Activated CD8-positive, alpha-beta T cell treated with anti-CD3 and anti-CD28 coated beads for 36 hours (primary cell): ENCODE measurements around the gene DCK. TPM values are rescaled to one million over a fixed set of nuclear protein-coding genes. Genes with fewer than 3 reads are reported as not detected.
A peak's percentile ranks its signal among the peaks of the same experiment; 100 is the strongest.

ENCODE experiments used
- ATAC-seq: fragments of 200-7000 bp; cut with Tn5 transposase; one replicate; pipeline ENCODE4 v1.10.0; 2021; ENCODE audit warnings: mild to moderate bottlenecking, moderate library complexity
- CTCF ChIA-PET: fragments of 350-600 bp; sonication (Branson Sonifier 250); formaldehyde crosslinking; loops from one replicate; lab custom pipeline; 2021; ENCODE audit warnings: antibody characterized with exemption; lab: Charles Lee
- POLR2A ChIA-PET: fragments of 350-600 bp; sonication (Branson Sonifier 250); formaldehyde crosslinking; loops from one replicate; lab custom pipeline; 2021; ENCODE audit warnings: antibody characterized with exemption; lab: Charles Lee
- DNase-seq: peaks from one replicate; pipeline ENCODE4 v3.0.0-alpha.2; 2020
- H3K27ac Mint-ChIP-seq: one replicate; pipeline ENCODE4 v1.8.0; 2021; ENCODE audit warnings: mild to moderate bottlenecking, mixed read lengths
- H3K27me3 Mint-ChIP-seq: one replicate; pipeline ENCODE4 v1.8.0; 2021; ENCODE audit warnings: mixed read lengths
- H3K36me3 Mint-ChIP-seq: one replicate; pipeline ENCODE4 v1.8.0; 2021; ENCODE audit warnings: low read depth, mixed read lengths
- H3K4me1 Mint-ChIP-seq: one replicate; pipeline ENCODE4 v1.8.0; 2021; ENCODE audit warnings: low read depth, mixed read lengths
- H3K4me3 Mint-ChIP-seq: one replicate; pipeline ENCODE4 v1.8.0; 2021; ENCODE audit warnings: mild to moderate bottlenecking, moderate library complexity, mixed read lengths
- H3K9me3 Mint-ChIP-seq: one replicate; pipeline ENCODE4 v1.8.0; 2021; ENCODE audit warnings: mixed read lengths
- CTCF ChIP-seq: fragments of 200-600 bp; IDR thresholded peaks from one replicate; pipeline ENCODE4 v1.8.0; 2022; ENCODE audit warnings: antibody characterized with exemption, mild to moderate bottlenecking
- intact Hi-C: fragments of 100-400 bp; cut with micrococcal nuclease; formaldehyde crosslinking; loops from one replicate; pipeline ENCODE4 v1.10.0; 2022
- total RNA-seq, 2 experiments: library from RNA; stranded (reverse); gene quantifications; one replicate each; pipeline ENCODE4 v1.2.3, GENCODE V29; 2021

The DCK gene
- total RNA-seq, 2 experiments from 2014 or later: 33.6 to 37.2 TPM

GRCh38 chr4:70948665-70949260, 44.7 kb upstream of the DCK start:
- H3K4me3 Mint-ChIP-seq: no peak overlapping the region
- intact Hi-C loops: no loop called here
- CTCF ChIA-PET: interaction anchor here (0.7 to 0.9 kb wide), 2 partner anchors 10 to 212 kb away, joined by 3 read pairs; no protein-coding TSS in a partner anchor

GRCh38 chr4:70954032-70954431, 39.4 kb upstream of the DCK start:
- TF ChIP-seq CTCF: no peak
- Mint-ChIP-seq H3K9me3 (no peaks in the 10 kb centered on the region), H3K27me3 (no peaks in the 10 kb centered on the region), H3K27ac (no peak overlapping the region), H3K4me1 (peaks cover 15% of the 10 kb centered on the region), H3K36me3 (no peaks in the 10 kb centered on the region), H3K4me3 (no peak overlapping the region)
- DNase-seq (no peak), ATAC-seq (no peak)
- ChIA-PET CTCF (no interaction called here), POLR2A (no interaction called here)
- intact Hi-C loops: no loop called here

More at GRCh38 chr4:70948665-70949260, 44.7 kb upstream of the DCK start:
- Mint-ChIP-seq H3K4me1 (peaks cover 14% of the 10 kb centered on the region), H3K9me3 (peaks cover 2% of the 10 kb centered on the region), H3K27me3 (no peaks in the 10 kb centered on the region), H3K27ac (no peak overlapping the region), H3K36me3 (peaks cover 1% of the 10 kb centered on the region)
- no peak for DNase-seq
- POLR2A ChIA-PET: no interaction called here
- peak; percentile 18 for TF ChIP-seq CTCF
- ATAC-seq: peak; percentile 20

GRCh38 chr4:70956549-70957210, 36.8 kb upstream of the DCK start:
- no peaks in the 10 kb centered on the region for H3K27me3 Mint-ChIP-seq
- DNase-seq (no peak), ATAC-seq (no peak)
- ChIA-PET POLR2A (no interaction called here), CTCF (interaction anchor here (0.6 to 1.2 kb wide), 2 partner anchors 15 to 252 kb away, joined by 3 read pairs; no protein-coding TSS in a partner anchor)
- peaks cover 13% of the 10 kb centered on the region for H3K4me1 Mint-ChIP-seq
- no peak for TF ChIP-seq CTCF
- no peak overlapping the region for H3K27ac Mint-ChIP-seq
- intact Hi-C loops: no loop called here
- H3K36me3 Mint-ChIP-seq: no peaks in the 10 kb centered on the region
- no peaks in the 10 kb centered on the region for H3K9me3 Mint-ChIP-seq
- no peak overlapping the region for H3K4me3 Mint-ChIP-seq

- ATAC-seq: no peak
- ChIA-PET POLR2A (interaction anchor here (0.7 kb wide), 1 partner anchor 125 kb away, joined by 3 read pairs; no protein-coding TSS in a partner anchor), CTCF (no interaction called here)
- intact Hi-C loops: no loop called here
- no peak for DNase-seq
- Mint-ChIP-seq H3K4me3 (no peak overlapping the region), H3K27ac (no peak overlapping the region), H3K9me3 (no peaks in the 10 kb centered on the region), H3K27me3 (no peaks in the 10 kb centered on the region), H3K4me1 (peaks cover 8% of the 10 kb centered on the region), H3K36me3 (peaks cover 3% of the 10 kb centered on the region)
- no peak for TF ChIP-seq CTCF
These were observed 34.8 kb upstream of the DCK start for GRCh38 chr4:70958681-70959080.

- H3K27ac Mint-ChIP-seq: no peak overlapping the region
- no peaks in the 10 kb centered on the region for H3K27me3 Mint-ChIP-seq
- intact Hi-C loops: no loop called here
- TF ChIP-seq CTCF: no peak
- no peaks in the 10 kb centered on the region for H3K36me3 Mint-ChIP-seq
- ATAC-seq (no peak), DNase-seq (no peak)
- peaks cover 8% of the 10 kb centered on the region for H3K4me1 Mint-ChIP-seq
- CTCF ChIA-PET: no interaction called here
- H3K9me3 Mint-ChIP-seq: no peaks in the 10 kb centered on the region
- no peak overlapping the region for H3K4me3 Mint-ChIP-seq
- POLR2A ChIA-PET: no interaction called here
These were observed 24.4 kb upstream of the DCK start for GRCh38 chr4:70969076-70969475.
